Nephron progenitor cell (in vitro differentiated cells): ENCODE results near the gene FBXO31.

Experiments
- DNase-seq: peaks from one replicate; pipeline ENCODE4 v3.0.0; 2021
- H3K27ac Mint-ChIP-seq: 2 replicates; pipeline ENCODE4 v1.8.0; 2021; ENCODE audit warnings: mild to moderate bottlenecking, moderate library complexity, mixed read lengths
- H3K27me3 Mint-ChIP-seq: 2 replicates; pipeline ENCODE4 v1.8.0; 2021; ENCODE audit warnings: mild to moderate bottlenecking, low read depth, mixed read lengths; ENCODE audit not compliant: poor library complexity
- H3K36me3 Mint-ChIP-seq: 2 replicates; pipeline ENCODE4 v1.8.0; 2021; ENCODE audit warnings: low read depth, mixed read lengths
- H3K4me1 Mint-ChIP-seq: 2 replicates; pipeline ENCODE4 v1.8.0; 2021; ENCODE audit warnings: mixed read lengths
- H3K4me3 Mint-ChIP-seq: 2 replicates; pipeline ENCODE4 v1.8.0; 2021; ENCODE audit warnings: mild to moderate bottlenecking, moderate library complexity, mixed read lengths
- H3K9me3 Mint-ChIP-seq: 2 replicates; pipeline ENCODE4 v1.8.0; 2021; ENCODE audit warnings: mild to moderate bottlenecking, moderate library complexity, mixed read lengths
- TF ChIP-seq, protein P1 (sequence below): fragments of 200-600 bp; sonication (generic); IDR thresholded peaks from 2 replicates; pipeline ENCODE4 v1.5.0; 2021; ENCODE audit warnings: antibody characterized with exemption

The FBXO31 gene

DNA sequence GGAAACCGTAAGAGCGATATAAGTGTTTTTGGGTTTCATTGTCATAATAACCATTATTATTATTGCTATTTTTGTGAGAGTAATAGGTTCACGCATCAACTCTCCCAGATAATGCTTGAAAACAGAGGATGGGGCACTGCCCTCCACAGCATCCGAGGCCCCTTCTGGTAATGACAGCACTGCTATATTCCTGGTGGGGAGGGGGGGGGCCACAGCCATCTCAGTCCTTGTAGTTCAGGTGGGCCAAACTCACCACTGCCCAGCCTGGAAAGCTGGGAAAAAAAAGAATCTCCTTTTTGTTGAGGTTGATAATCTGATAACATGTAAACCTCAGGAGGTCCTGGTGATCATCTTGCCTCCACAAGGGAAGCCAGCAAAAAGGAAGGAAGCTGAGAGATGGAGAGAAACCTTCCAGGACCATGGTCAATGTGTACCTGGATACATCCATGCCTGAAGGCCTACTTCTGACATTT, 67.1 kb downstream of the FBXO31 start:
- Mint-ChIP-seq H3K27ac (peak overlapping the region; percentile 51), H3K4me3 (peak overlapping the region; percentile 94), H3K4me1 (peaks cover 43% of the 10 kb centered on the region), H3K36me3 (no peaks in the 10 kb centered on the region), H3K9me3 (no peaks in the 10 kb centered on the region), H3K27me3 (peaks cover 3% of the 10 kb centered on the region)
- TF ChIP-seq, protein P1, sequence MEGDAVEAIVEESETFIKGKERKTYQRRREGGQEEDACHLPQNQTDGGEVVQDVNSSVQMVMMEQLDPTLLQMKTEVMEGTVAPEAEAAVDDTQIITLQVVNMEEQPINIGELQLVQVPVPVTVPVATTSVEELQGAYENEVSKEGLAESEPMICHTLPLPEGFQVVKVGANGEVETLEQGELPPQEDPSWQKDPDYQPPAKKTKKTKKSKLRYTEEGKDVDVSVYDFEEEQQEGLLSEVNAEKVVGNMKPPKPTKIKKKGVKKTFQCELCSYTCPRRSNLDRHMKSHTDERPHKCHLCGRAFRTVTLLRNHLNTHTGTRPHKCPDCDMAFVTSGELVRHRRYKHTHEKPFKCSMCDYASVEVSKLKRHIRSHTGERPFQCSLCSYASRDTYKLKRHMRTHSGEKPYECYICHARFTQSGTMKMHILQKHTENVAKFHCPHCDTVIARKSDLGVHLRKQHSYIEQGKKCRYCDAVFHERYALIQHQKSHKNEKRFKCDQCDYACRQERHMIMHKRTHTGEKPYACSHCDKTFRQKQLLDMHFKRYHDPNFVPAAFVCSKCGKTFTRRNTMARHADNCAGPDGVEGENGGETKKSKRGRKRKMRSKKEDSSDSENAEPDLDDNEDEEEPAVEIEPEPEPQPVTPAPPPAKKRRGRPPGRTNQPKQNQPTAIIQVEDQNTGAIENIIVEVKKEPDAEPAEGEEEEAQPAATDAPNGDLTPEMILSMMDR = no peak
- no peak for DNase-seq

DNA sequence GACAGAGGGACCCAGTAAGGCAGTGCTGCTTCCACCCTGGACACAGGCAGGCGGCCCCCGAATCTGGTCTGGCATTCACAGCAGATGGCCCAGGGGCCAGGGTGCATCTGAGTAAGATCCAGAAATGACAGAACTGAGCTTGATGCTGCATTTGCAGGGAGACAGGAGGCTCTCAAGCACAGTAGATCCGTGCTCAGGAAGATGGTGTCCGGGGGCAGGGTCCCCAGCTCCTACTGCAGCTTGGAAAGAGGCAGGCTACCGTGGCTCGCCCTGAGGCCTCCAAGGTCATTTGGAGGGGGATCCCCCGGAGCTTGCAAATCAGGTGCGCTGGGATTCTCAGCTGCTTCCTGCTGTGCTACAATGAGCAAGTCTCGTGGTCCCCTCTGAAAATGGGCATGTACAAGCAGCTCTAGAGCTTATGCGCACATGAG, 68.6 kb downstream of the FBXO31 start:
- no peak for DNase-seq
- no peaks in the 10 kb centered on the region for H3K27me3 Mint-ChIP-seq
- no peaks in the 10 kb centered on the region for H3K36me3 Mint-ChIP-seq
- H3K4me3 Mint-ChIP-seq = no peak overlapping the region
- TF ChIP-seq, protein P1 = no peak
- peaks cover 56% of the 10 kb centered on the region for H3K4me1 Mint-ChIP-seq
- no peak overlapping the region for H3K27ac Mint-ChIP-seq
- no peaks in the 10 kb centered on the region for H3K9me3 Mint-ChIP-seq

DNA sequence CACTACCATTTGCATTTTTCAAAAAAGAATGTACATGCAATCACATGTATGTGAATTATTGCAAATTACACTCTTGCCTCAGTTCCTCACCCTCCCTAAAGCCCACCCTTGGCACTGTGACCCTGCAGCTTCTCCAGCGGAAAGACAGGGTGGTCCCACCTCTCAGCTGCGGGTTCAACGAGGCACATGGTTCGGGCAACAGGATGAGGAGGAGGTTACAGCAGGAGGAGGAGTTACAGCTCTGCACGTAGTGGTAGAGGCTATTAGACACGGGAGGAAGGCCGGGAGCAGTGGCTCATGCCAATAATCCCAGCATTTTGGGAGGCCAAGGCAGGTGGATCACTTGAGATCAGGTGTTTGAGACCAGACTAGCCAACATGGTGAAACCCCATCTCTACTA, 71.6 kb downstream of the FBXO31 start:
- Mint-ChIP-seq H3K9me3 (peaks cover 12% of the 10 kb centered on the region), H3K4me3 (no peak overlapping the region), H3K27me3 (no peaks in the 10 kb centered on the region), H3K36me3 (peaks cover 9% of the 10 kb centered on the region), H3K4me1 (peaks cover 37% of the 10 kb centered on the region), H3K27ac (no peak overlapping the region)
- no peak for DNase-seq
- TF ChIP-seq, protein P1 = no peak

DNA sequence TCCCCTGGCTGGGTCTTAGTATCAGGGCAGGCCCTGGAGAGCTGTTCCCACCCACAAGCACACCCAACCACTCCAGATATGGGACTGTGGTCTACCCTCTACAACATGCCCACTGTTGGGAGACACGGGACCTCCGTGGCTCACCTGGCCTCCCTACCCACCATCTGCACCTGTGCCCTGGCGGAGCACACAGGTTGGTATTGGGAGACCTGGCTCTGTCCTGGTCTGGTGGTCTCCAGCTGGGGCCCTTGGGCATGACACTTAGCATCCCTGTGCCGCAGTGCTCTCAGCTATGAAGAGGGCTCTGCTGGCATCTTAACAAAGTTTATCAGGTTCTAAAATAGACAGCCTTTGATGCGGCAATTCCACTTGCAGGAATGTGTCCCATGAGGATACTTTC, 72.2 kb downstream of the FBXO31 start:
- TF ChIP-seq, protein P1 = no peak
- no peak for DNase-seq
- Mint-ChIP-seq H3K27me3 (no peaks in the 10 kb centered on the region), H3K4me3 (no peak overlapping the region), H3K9me3 (peaks cover 14% of the 10 kb centered on the region), H3K36me3 (peaks cover 12% of the 10 kb centered on the region), H3K4me1 (peaks cover 34% of the 10 kb centered on the region), H3K27ac (peak overlapping the region; percentile 32)

DNA sequence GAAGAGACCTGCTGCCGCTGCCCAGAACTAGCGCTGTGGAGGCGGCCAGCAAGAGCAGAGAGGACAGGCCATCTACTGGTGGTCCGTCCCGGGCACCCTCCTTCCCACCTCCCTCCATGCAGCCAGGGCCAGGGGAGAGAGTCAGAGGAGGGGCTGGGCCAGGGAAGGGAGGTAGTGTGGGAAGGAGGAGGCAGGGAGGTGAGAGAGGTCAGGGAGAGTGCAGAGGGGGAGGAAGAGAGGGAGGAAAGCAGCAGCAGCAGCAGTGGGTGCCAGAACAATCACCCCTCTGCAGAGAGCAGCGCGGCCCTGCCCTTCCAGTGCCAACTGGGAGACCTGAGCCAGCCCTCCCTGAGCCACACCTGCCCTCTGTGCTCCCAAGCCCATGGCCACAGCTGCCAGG, 73.0 kb downstream of the FBXO31 start:
- H3K9me3 Mint-ChIP-seq = peaks cover 14% of the 10 kb centered on the region
- peaks cover 12% of the 10 kb centered on the region for H3K36me3 Mint-ChIP-seq
- H3K4me1 Mint-ChIP-seq = peaks cover 26% of the 10 kb centered on the region
- no peaks in the 10 kb centered on the region for H3K27me3 Mint-ChIP-seq
- DNase-seq = no peak
- H3K27ac Mint-ChIP-seq = no peak overlapping the region
- TF ChIP-seq, protein P1 = no peak
- H3K4me3 Mint-ChIP-seq = no peak overlapping the region
